ENCODE data around the gene CARD8. TPM values are rescaled to one million over a fixed set of nuclear protein-coding genes. Genes with fewer than 3 reads are reported as not detected.

CARD8 gene
- total and polyA plus RNA-seq, 2 of the 8 experiments (the other 6 are each of a cell fraction or from before 2014, with no cell fraction given) = 8.9 to 24.4 TPM

DNA sequence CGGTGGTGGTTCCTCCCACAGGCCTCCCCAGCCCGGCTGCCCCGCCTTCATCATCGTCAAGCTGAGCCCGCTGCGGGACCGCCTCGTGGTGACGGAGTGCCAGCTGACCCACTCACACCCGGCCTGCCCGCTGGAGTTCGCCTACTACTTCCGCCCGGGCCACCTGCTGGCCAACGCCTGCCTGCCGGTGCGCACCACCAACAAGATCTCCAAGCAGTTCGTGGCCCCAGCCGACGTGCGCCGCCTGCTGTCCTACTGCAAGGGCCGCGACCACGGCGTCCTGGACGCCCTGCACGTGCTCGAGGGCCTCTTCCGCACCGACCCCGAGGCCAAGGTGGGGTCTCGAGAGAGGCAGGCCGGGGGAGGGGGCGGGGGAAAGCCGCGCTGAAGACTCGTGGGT is 73.3 kb downstream of the CARD8 start (continued):
- TF ChIP-seq SP1 (IDR thresholded peaks at IDR 0.05; ENCODE audit: low read depth, low read length) (no peak), MAFK (IDR thresholded peaks at IDR 0.05; ENCODE audit: low read depth, low read length) (no peak)

Data from H1 (cell line).